Measurements from ENCODE around the gene PYHIN1.

DNA sequence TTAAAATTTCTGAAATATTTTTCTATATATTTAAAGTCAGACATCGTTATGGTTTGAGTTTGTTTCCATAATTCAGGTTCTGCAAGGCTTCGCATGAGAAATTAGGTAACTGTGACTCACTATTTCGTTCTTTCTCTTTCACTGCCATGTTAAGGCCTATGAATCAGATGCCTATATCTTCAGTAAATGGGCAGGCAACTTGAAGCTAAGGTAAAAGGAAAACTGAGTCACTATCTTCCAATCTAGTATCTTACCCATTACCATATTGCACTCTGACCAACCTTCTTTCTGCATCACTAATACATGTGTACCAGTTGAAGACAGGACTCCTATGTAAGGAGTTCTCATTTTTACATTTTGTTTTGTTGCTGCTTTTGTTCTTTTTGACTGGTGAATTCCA lies 37.8 kb downstream of the PYHIN1 start:
- TF ChIP-seq, protein P1, sequence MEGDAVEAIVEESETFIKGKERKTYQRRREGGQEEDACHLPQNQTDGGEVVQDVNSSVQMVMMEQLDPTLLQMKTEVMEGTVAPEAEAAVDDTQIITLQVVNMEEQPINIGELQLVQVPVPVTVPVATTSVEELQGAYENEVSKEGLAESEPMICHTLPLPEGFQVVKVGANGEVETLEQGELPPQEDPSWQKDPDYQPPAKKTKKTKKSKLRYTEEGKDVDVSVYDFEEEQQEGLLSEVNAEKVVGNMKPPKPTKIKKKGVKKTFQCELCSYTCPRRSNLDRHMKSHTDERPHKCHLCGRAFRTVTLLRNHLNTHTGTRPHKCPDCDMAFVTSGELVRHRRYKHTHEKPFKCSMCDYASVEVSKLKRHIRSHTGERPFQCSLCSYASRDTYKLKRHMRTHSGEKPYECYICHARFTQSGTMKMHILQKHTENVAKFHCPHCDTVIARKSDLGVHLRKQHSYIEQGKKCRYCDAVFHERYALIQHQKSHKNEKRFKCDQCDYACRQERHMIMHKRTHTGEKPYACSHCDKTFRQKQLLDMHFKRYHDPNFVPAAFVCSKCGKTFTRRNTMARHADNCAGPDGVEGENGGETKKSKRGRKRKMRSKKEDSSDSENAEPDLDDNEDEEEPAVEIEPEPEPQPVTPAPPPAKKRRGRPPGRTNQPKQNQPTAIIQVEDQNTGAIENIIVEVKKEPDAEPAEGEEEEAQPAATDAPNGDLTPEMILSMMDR (optimal IDR thresholded peaks at IDR 0.05 in 1 of 3, IDR thresholded peaks at IDR 0.05 in 1 of 3, conservative IDR thresholded peaks at IDR 0.05 in 1 of 3; ENCODE audit: extremely low read depth in 1 of 3, insufficient read depth in 2 of 3, low read length in 3 of 3) = no peak
- TF ChIP-seq EZH2 (IDR thresholded peaks at IDR 0.05; ENCODE audit: low read length) = no peak

Measured in keratinocyte (primary cell).